ENCODE data around the gene AFTPH.
A peak's percentile ranks its signal among the peaks of the same experiment; 100 is the strongest.

AFTPH gene

DNA sequence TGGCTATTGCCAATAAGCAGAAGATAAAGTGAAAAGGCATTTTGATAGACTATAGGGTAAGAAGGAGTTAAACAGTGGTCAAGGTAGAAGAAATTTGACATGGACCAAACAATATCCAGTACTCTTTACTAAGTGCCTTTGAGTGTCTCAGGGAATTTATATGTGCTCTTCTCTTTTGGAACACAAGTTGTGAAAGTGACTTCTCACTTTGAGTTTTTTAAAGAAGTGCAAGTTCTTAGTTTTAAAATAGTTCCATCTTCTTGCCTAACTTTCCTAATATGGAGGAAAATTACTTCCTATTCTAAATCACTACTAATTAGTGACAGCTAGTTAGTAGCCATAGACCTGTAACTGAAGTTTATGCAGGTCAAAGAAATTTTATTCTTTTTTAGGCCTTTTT lies 63.4 kb downstream of the AFTPH start:
- DNase-seq (ENCODE audit: low spot score) = no peak

DNA sequence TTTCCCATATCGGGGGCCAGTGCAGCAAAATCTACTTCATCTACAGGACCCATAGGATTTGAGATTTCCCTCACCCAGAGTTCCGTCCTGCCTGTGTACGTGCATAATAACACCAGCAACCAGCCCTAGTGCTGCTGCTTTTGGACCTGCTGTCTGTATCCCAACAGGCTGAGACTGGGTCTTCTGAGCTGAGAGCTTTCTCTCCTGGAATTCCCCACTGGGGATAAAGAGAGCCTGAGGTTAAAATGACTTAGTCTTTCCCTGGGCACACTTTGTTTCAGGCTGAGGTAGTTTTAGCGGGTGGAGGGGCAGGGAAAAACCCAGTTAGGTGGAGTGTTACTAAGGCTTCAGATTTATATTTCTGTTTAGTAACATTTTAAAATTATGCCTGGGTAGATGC lies 67.1 kb downstream of the AFTPH start:
- DNase-seq (ENCODE audit: low spot score) = no peak

DNA sequence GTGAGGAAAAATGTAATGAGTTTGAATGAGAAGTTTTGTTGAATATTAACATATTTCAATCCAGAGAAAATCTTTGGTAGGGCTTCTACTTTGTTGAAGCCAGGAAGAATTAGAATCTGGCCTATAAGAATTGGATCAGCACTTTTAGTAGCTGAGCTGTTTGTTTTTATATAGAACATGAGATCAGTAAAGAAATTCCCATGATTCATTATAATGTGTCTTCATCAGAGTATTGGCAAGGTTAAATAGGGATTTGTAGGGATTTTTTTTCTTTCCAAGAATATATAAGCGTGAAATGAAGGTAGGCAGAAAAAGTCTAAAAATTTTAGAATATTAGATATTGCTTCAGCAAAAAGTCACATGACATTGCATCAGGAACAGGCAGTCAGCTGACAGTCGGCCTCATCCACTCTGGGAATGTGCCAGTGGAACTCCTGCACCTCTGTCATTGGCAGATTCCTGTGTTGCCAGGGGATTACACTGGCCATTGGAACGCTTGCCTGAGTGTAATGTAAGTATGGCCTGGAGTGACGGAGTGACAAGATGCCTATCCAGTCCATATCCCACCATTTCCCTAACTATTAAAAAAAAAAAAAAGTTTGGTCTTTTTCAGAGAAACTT lies 69.0 kb downstream of the AFTPH start:
- DNase-seq (ENCODE audit: low spot score) = no peak

DNA sequence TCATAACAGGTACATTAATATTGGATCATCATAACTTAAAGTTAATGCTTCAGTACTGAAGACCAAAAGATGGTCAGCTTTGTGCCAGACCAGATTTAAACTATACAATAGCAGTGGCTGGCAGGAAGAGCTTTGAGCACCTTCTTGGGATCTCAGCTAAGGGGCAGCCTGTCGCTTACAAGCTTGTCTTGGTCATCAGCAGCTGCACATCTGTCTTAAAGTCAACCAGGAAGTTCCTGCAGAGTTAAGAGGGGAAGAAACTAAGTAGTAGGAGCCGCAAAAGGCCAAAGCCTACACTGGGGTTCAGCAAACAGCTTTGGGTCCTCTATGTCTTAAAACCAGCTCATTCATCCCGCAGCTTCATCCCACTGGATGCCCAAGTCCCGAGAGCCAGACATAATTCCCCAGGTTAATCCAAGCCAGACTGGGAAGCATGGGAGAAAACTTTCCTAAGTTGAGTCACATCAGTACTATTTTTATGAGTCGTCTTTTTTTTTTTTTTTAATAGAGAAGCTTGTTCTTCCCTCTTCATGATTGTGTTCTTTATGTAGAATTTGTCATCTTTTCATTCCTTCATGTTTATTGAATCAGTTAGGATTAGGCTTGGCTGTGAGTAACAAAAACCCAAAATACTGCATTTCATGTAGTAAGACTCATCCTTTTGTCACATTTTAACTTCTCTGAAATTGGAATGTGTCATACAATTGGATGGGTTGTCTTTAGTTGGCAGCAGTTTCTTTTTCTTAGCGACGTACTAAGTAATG lies 70.3 kb downstream of the AFTPH start:
- no peak for DNase-seq (ENCODE audit: low spot score)

DNA sequence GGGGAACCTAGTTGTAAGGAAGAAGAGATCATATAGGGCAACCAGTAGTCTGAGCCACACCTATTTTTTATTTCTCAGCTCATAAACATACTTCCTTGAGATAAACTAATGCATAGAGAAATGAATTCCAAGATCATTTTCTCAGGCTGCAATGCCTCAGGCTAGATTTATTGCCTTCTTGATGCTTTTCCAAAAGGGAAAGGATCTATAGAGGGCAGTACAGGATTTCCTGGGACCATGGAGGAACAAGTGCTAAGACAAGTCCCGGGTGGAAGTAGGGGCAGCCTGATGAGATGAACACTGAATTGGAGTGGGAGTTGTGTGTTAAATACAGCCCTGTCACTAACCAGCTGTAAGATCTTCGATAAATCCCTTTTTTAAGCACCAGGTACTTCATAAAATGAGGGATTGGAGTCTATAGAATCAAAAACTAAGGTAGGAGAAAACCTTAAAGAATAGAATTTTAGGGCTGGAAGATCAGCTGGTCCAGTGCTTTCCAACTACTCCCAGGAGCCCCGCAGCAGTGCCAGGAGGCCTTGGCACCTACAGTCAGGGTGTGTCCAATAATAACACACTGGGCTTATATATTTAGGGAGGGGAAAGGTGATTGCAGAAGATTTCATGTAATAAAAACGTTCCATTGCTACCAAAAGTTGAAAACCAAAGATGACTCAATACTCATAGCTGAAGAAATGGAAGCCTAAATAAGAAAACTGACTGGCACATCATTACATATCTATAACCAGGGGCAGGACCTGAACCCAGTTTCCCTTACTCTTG lies 71.5 kb downstream of the AFTPH start:
- peak; percentile 42 for DNase-seq (ENCODE audit: low spot score)

DNA sequence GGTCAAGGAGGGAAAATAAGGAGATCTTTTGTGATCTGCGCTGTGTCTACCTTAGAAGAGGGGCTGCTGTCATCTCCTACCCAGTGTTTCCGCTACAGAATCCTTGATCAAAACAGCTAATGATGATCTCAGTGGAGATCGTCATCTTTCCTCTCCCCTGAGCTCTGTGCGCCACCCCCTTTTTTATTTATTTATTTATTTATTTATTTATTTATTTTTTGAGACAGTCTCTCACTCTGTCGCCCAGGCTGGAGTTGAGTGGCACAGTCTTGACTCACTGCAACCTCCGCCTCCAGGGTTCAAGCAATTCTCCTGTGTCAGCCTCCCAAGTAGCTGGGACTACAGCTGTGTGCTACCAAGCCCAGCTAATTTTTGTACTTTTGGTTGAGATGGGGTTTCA lies 74.1 kb downstream of the AFTPH start:
- DNase-seq (ENCODE audit: low spot score) = no peak

DNA sequence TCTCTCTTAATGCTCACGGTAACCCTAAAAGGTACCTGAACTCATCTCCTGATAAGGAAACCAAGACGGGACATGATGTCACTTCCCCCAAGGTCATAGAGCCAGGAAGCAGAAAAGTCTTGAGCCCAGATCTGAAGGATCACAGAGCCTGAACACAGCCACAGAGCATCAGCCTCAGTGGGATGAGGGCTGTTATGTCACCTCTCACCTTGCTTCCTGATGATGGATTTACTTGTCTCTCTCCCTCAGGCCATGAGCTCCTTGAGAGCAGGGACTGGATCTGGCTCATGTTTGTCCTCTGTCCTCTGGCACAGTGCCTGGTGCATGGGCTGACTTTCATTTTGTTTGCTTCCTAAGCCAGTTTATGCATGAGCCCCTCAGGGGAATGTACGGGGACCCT lies 75.3 kb downstream of the AFTPH start:
- DNase-seq (ENCODE audit: low spot score) = no peak

DNA sequence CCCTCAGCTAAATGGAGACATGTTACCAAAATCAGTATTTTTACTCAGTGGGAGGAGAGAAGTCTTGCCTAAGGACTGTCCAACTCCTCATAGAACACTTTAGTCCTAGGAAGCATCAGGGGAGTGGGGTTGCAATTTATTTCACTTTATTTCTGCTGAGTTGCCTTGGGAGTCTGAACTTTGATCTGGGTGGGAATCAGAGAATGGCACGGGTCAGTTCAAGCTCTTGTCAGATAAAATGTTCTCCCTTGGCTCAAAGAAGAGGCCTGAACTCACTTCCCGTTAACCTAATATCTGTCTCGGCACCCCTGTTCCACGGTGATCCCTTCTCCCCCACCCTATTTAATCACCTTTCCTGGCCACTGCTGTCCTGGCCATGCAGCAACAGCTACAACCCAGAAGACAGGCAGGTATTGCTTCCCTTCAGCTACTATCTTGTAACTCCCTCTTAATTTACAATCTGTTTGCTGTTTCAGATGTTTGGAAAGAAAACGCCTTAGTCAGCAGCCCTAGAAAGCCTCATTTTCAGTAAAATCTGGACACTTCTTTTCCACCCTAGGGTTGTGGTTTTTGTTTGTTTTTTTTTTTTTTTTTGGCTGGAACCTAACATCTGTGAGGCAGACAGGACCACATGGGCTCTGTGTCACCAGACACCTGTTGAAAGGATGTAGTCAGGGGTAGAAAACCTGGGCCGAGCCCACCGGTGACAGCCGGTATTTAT lies 77.1 kb downstream of the AFTPH start:
- no peak for DNase-seq (ENCODE audit: low spot score)

DNA sequence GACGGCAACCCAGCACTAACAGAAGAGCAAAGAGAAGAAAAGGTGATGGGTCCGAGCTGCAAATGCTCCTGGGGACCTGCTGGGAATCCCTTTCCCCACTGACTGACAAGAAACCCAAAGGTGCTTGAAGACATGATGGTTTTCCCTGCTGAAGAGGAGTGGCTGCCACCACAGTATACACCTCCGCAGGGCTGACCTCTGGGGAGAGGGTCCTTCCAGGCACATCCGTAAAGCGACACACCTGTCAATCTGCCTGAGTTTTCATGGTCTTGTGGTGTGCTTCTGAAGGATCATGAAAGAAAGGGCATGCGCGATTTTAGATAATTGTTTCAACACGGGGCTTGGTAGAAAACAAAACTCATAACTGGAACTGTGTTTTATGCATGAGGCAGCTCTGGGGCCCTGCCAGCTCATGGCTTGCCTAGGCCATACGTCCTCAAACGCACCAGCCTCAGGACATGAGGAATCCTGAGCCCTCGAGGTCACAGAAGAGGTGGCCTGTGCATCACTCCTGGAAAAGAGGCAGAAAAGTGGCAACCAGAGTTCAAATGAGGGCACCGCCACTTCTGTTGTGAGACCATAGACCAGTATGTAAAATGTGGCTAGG lies 77.8 kb downstream of the AFTPH start:
- no peak for DNase-seq (ENCODE audit: low spot score)

DNA sequence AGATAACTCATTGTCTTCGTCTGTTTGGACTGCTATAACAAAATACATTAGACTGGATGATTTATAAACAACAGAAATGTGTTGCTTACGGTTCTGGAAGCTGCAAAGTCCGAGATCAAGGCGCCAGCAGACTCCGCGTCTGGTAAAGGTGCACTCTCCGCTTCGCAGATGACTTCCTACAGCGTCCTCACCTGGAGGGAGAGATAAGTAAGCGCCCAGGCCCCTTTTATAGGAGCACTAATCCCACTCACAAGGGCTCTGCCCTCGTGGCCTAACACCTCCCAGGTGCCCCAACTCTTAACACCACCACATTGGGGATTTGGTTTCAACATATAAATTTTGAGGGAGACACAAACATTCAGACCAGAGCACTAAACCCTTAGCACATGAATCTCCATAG lies 78.3 kb downstream of the AFTPH start:
- DNase-seq (ENCODE audit: low spot score) = no peak

DNA sequence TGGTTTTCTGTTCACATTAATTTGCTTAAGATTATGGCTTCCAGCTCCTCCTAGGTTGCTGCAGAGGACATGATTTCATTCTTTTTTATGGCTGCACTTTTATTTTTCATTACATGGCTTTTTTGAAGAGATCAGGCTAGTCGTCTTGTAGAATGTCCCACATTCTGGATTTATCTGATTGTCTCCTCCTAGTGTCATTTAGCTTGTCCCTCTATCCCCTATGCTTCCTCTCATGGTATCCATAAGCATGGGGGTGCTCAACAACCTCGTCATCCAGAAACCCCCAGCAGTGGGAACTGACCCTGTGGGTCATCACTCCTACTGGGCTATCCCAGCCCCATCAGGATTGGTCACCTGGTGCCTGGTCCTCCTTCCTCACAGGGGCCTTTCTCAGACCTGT lies 80.0 kb downstream of the AFTPH start:
- no peak for DNase-seq (ENCODE audit: low spot score)

DNA sequence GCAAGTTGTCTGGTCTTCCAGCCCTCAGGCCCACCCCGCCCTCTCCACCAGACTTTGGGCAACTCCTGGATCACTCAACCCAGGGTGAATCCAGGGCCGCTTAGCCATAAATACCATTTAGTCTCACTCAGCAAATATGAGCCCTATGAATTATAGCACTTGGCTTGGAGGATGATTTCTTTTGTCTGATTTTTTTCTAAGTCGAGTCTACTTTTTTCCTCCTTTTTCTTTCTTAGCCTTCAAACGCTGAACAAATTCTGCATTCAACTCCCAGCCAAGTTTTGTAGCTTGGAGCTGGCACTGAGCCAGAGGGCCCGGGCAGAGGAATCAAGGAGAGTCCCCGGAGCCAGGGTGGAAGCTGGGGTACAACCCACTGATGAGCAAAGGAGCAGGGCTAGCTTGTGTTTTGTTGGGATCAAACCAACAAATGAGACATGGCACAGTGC lies 80.9 kb downstream of the AFTPH start:
- DNase-seq (ENCODE audit: low spot score) = no peak

DNA sequence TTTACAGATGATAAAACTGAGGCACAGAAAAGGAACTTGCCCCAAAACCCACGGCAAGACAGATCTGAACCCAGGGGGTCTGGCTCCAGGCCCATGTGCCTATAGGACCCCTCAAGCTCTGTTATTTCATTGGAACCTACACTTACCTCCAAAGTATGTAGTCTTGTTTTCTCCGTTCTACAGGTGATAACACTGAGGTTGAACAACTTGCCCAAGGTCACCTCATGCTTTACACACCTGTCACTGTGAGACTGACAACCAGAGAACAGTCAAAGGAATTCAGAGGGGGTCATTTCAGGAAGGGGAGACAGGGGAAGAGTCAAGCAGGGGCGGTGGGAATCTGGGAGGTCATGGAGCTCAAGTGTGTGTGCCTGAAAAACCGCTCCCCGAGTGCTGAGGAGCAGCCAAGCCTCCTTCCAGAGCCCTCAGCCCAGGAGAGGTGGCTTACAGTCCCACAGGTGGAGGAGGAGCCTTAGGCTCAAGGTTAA lies 81.9 kb downstream of the AFTPH start:
- no peak for DNase-seq (ENCODE audit: low spot score)

DNA sequence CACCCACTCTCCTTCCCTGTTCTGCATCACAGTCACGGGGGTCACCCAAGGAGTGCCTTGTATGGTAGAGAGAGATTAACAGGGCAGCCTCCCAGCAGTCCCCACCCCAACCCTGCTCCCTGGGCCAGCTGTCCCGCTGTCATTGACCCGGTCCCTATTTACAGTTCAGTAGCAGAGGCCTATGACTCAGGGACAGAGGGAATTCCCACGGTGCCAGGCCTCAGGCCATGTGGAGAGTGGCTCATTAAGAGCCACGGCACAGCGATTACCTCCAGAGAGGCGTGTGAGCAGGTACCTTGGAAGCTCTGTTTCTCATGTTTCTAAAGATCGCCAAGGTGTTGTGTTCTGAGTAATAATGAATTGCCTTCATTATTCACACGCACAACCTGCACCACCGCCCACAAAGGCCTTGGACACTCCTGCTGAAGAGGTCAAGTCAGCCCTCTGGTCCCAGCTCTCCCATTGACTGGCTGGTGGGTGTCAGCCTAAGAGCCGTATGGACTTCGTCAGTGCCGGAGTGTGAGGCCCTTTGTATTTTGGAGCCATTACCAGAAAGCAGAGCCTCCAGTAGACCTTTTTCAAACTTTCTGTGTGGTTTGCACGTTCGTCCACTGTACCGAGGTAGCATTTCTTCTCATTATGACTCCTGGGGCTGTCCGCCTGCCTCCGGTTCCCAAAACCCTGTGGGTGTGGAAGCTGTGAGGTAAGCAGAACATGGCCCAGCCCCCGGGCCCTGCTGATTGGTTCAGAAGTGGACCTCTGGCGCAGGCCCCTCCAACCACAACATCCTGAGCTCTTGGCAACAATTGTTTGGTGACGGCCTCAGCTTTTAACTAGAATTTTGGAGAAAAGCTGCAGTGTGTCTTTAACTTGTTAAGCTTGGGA lies 82.6 kb downstream of the AFTPH start:
- DNase-seq (ENCODE audit: low spot score) = peak; percentile 39

DNA sequence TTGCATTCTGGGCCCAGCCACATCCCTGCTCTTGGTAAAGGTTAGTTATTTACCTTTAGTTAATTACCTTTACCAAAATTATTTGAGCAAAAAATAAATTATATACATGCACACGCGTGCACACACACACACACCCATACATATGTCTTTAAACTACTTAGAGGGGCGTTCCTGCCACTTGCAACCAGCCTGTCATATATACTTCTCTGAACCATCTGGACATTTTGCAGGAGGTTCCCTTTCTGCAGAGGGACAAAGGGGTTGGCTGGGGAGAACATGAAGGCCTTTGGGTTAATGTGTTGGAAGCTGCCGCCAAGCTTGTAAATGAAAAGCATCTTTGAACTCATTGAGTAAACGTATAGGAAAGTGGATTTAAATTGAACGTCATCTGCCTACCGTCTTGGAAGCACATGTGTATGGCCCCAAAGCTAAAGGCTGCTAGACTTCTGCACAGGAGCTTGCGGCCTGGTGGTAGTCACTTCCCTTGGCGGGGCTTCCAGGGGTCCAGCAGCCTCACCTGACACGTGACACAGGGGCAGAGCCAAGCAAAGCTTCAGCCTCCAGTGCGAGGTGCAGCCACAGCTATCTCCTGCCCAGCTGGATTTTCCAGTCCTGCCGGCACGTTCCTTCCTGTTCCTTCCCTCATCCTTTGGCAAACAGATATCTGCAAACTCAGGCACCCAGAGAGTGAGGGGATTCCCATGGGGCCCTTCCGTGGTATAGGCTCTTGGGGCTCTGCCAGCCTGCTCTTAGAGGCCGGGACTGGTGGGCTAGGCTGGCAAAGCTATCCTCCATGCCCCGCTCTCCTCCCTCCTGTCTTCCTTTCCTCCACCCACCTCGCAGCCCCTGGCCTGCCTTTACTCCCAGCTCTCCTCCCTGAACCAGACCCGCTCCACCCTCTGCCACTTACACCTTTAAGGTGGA lies 83.5 kb downstream of the AFTPH start:
- no peak for DNase-seq (ENCODE audit: low spot score)

DNA sequence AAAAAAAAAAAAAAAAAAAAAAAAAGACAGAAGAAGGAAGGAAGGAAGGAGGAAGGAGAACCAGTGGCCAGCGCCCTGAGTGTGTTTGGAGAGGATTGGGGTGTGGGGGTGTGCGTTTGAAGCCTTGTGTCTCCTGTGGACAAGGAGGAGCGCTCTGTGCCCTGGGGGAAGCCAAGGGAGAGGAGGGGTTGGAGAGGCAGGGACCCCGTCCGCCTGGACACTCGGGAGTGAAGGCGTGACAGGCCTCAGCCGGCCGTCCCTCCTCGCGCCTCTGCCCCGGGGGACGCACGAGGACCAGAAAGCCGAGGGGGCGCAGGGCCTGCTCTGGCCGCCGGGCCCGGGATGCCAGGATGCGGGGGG lies 84.7 kb downstream of the AFTPH start:
- DNase-seq (ENCODE audit: low spot score) = no peak

DNA sequence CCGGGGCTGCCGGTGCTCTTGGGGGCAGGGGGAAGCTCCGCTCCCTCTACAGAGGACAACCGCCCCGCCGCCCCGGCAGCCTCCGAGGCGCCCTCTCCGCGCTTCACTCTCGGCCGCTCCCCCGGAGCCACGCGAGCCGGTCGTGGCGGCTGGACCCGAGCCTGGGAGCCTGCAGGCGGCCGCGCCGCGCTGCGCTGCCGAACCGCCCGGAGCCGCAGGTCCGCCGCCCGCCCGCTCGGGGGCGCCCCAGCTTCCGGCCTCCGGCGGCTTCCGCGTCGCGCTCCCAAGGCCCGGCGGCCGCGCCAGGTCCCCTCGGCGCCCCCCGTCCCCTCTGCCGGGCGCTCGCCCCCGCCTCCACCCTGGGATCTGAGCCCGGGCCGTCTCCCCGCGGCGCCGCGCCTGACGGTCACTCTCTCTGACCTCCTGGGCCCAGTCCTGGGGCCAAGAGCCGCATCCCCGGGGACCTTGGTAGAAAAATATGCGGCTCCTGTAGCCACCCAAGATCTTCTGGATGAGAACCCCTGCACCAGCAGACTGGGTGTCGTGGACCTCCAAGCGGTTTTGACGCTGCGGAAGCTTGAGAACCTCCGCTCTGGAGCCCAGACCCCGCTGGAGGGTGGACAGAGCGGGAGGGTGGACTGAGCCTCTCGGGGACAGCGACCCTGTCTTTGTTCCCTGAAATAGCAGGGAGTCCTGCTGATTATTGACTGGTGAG lies 85.3 kb downstream of the AFTPH start:
- peak; percentile 54 for DNase-seq (ENCODE audit: low spot score)

DNA sequence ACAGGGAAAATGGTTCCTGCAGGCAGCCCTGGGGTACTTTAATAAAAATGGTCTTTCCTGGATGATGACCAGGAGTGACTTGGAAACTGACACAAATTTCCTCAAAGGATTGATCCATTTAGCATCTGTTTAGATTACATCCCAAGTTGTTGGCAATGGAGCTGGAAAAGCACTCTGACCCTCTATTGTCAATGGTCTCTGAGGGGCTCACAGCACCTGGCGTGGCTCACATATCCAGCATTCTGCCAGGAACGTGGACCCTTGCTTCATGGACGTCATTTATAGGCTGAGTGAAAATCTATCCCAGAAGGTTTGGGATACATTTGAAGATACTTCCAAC lies 85.8 kb downstream of the AFTPH start:
- no peak for DNase-seq (ENCODE audit: low spot score)

DNA sequence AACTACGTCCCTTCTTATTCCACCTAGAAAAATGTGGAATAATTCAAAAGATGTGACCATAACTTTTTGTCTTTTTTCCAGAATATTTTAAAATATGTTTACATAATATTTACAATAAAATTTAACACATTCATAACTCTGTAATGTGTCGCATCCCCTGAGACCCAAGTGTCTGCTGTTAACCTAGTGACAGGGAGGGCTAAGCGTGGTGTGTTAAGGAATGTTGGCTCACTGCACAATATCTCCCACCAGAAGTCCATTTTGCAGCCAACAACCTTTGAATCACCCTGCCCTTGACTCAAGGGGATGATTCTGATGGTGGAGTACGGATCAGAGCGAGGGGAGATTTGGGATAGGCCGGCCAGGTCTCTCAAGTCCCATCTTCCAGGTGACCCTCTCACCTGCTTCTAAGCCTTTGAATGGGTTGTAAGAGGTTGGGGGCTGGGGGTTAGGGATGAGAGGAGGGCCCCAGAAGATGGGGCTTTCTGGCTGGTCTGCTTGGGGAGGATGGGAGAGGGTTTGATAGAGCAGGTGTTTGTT lies 86.3 kb downstream of the AFTPH start:
- no peak for DNase-seq (ENCODE audit: low spot score)

Data from SW480 (cell line).